Colonic mucosa (tissue), 4 donors: ENCODE measurements around the gene PNPLA3. TPM values are rescaled to one million over a fixed set of nuclear protein-coding genes. Genes with fewer than 3 reads are reported as not detected.

Source experiments
- DNase-seq: peaks from one replicate; pipeline ENCODE4 v3.0.0-alpha.2; 2020
- H3K27ac ChIP-seq: fragments of 200-600 bp; one replicate; pipeline ENCODE4 v1.8.0; 2021
- H3K27me3 ChIP-seq: fragments of 200-600 bp; one replicate; pipeline ENCODE4 v1.8.0; 2021
- H3K36me3 ChIP-seq: fragments of 200-600 bp; one replicate; pipeline ENCODE4 v1.8.0; 2021
- H3K4me1 ChIP-seq: fragments of 200-600 bp; one replicate; pipeline ENCODE4 v1.8.0; 2021; ENCODE audit warnings: mild to moderate bottlenecking
- H3K4me3 ChIP-seq: fragments of 200-600 bp; one replicate; pipeline ENCODE4 v1.8.0; 2021
- H3K9ac ChIP-seq, 2 donors: one replicate each; pipeline ENCODE4 v1.7.0; 2013; ENCODE audit warnings: control low read depth in 2 of 2, low read depth in 2 of 2, low read length in 2 of 2
- H3K9me3 ChIP-seq: fragments of 200-600 bp; one replicate; pipeline ENCODE4 v1.8.0; 2021
- intact Hi-C: fragments of 100-400 bp; cut with DNase I; formaldehyde crosslinking; loops from one replicate; pipeline ENCODE4 v1.14.1; 2022
- total RNA-seq, 2 donors: library from RNA; stranded (reverse); fragmentation: NEBNext Ultra II Directional in 1 of 2; extraction: Animal tissue kit (Norgen Biotek cat#: 25700) in 1 of 2; gene quantifications; one replicate each; pipeline ENCODE4 v1.2.1, GENCODE V29; 2021
- TF ChIP-seq, protein P1 (sequence below): fragments of 200-600 bp; IDR thresholded peaks from one replicate; pipeline ENCODE4 v1.8.0; 2022; ENCODE audit warnings: antibody characterized with exemption, mild to moderate bottlenecking
- donor health status: healthy.
- donor health status: DM: no; HTN: no; CAD: no.
- donor health status: DM: no; HTN: no; CAD: no.

Gene PNPLA3
- total RNA-seq, 2 donors from 2014 or later: 0.15 to 1.6 TPM

DNA sequence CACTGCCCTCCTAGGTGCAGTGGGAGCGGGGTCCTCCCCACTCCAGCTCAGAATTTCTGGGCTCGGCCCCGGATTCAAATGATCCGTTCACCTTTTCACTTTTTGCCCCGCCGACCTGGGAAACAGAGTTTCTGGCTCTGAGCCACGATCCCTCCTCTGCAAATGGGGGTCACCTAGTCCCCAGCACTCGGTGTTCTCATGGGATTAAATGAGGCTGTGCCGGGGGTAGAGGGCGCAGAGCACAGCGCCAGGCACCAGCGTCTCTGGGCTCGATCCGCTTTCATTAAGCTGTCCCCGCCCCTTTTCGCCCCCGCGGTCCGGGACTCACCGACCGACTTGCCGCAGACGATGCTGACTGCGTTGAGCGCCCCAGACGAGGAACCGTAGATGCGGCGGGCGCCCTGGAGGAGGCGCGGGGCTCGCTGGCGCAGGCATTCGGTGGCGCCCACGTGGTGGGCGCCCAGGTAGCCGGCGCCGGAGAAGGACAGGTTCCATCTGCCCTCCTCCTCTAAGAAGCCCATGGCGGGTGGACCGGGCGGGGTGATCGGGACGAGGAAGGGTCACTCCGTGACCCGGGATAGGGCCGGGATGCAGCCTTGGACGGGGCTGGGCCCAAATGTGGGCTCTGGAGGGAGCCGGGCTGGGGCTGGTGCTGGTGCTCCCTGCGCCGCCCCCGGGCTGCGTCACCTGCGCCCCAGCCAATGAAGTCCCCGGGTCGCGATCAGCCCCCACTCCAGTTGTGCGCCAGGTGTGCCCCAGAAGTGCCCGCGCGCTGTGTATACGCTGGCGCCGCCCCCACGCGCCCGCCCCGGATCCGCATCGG, 32.0 kb upstream of the PNPLA3 start, which contains the start of gene PNPLA5:
PNPLA5 (minus strand) TSS at position 654 of the 823 bp plus-strand sequence; CDS start at position 521, 133 bp downstream.
- DNase-seq: no peak
- intact Hi-C loops: no loop called here
- H3K9me3 ChIP-seq: no peaks in the 10 kb centered on the region
- H3K36me3 ChIP-seq: no peaks in the 10 kb centered on the region
- no peaks in the 10 kb centered on the region for H3K4me1 ChIP-seq
- H3K27me3 ChIP-seq: peaks cover 16% of the 10 kb centered on the region
- TF ChIP-seq, protein P1, sequence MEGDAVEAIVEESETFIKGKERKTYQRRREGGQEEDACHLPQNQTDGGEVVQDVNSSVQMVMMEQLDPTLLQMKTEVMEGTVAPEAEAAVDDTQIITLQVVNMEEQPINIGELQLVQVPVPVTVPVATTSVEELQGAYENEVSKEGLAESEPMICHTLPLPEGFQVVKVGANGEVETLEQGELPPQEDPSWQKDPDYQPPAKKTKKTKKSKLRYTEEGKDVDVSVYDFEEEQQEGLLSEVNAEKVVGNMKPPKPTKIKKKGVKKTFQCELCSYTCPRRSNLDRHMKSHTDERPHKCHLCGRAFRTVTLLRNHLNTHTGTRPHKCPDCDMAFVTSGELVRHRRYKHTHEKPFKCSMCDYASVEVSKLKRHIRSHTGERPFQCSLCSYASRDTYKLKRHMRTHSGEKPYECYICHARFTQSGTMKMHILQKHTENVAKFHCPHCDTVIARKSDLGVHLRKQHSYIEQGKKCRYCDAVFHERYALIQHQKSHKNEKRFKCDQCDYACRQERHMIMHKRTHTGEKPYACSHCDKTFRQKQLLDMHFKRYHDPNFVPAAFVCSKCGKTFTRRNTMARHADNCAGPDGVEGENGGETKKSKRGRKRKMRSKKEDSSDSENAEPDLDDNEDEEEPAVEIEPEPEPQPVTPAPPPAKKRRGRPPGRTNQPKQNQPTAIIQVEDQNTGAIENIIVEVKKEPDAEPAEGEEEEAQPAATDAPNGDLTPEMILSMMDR: no peak
- no peak within 1 kb of the TSS for H3K27ac ChIP-seq
- no peak within 1 kb of the TSS for H3K9ac ChIP-seq
- H3K4me3 ChIP-seq: no peak within 1 kb of the TSS

GRCh38 chr22:43892183-43892894, 31.3 kb upstream of the PNPLA3 start:
- H3K36me3 ChIP-seq: no peaks in the 10 kb centered on the region
- TF ChIP-seq, protein P1: no peak
- intact Hi-C loops: no loop called here
- H3K9me3 ChIP-seq: no peaks in the 10 kb centered on the region
- H3K4me1 ChIP-seq: no peaks in the 10 kb centered on the region
- no peak for DNase-seq
- peaks cover 16% of the 10 kb centered on the region for H3K27me3 ChIP-seq
- no peak overlapping the region for H3K9ac ChIP-seq
- H3K4me3 ChIP-seq: no peak overlapping the region
- no peak overlapping the region for H3K27ac ChIP-seq

GRCh38 chr22:43893266-43893665, 30.3 kb upstream of the PNPLA3 start:
- H3K36me3 ChIP-seq: no peaks in the 10 kb centered on the region
- H3K9ac ChIP-seq: no peak overlapping the region
- H3K4me3 ChIP-seq: no peak overlapping the region
- H3K4me1 ChIP-seq: no peaks in the 10 kb centered on the region
- H3K27ac ChIP-seq: no peak overlapping the region
- no peaks in the 10 kb centered on the region for H3K9me3 ChIP-seq
- DNase-seq: no peak
- TF ChIP-seq, protein P1: no peak
- intact Hi-C loops: no loop called here
- H3K27me3 ChIP-seq: peaks cover 16% of the 10 kb centered on the region

GRCh38 chr22:43894122-43894521, 29.5 kb upstream of the PNPLA3 start:
- H3K9ac ChIP-seq: no peak overlapping the region
- peaks cover 16% of the 10 kb centered on the region for H3K27me3 ChIP-seq
- no peaks in the 10 kb centered on the region for H3K4me1 ChIP-seq
- H3K4me3 ChIP-seq: no peak overlapping the region
- no peaks in the 10 kb centered on the region for H3K9me3 ChIP-seq
- TF ChIP-seq, protein P1: no peak
- intact Hi-C loops: no loop called here
- no peak for DNase-seq
- no peak overlapping the region for H3K27ac ChIP-seq
- H3K36me3 ChIP-seq: no peaks in the 10 kb centered on the region

DNA sequence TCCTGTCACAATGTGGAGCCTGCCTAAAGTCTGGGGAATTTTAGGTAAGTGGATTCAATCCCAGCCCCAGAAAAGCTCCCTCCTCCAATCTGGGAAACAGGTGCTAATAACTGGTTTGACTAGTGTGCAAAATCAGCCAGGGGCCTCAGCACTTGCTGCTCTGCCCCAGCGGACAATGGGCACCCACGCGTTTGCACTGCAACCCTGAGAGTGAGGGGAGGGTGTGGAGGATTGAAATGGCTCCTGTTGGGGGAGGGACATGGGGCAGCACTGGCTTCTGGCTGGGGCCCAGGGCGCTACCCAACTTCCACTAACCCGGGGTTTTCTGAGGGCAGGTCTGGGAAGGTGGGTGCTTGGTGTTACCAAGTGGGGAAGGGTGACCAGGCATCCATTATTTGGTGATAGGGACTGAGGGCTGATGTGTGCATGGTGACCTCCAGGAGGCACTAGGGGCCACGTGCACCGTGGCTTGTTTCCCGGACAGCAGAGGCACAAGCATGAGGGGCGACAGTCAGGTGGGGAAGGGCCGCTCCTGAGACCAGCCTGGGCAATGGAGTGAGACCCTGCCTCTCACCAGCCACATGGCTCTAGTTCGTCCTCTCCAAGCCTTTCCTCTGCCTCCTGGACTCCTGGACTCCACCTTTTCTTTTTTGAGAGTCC, 27.5 kb upstream of the PNPLA3 start:
- no peak for DNase-seq
- H3K9ac ChIP-seq: no peak overlapping the region
- TF ChIP-seq, protein P1: no peak
- intact Hi-C loops: no loop called here
- no peaks in the 10 kb centered on the region for H3K36me3 ChIP-seq
- no peaks in the 10 kb centered on the region for H3K9me3 ChIP-seq
- H3K27ac ChIP-seq: no peak overlapping the region
- no peaks in the 10 kb centered on the region for H3K4me1 ChIP-seq
- H3K27me3 ChIP-seq: peaks cover 10% of the 10 kb centered on the region
- no peak overlapping the region for H3K4me3 ChIP-seq
